Measurements from ENCODE around the gene RAB3C. TPM values are rescaled to one million over a fixed set of nuclear protein-coding genes. Genes with fewer than 3 reads are reported as not detected.

RAB3C gene
- total RNA-seq, 1 experiment from 2014 or later: not detected

DNA sequence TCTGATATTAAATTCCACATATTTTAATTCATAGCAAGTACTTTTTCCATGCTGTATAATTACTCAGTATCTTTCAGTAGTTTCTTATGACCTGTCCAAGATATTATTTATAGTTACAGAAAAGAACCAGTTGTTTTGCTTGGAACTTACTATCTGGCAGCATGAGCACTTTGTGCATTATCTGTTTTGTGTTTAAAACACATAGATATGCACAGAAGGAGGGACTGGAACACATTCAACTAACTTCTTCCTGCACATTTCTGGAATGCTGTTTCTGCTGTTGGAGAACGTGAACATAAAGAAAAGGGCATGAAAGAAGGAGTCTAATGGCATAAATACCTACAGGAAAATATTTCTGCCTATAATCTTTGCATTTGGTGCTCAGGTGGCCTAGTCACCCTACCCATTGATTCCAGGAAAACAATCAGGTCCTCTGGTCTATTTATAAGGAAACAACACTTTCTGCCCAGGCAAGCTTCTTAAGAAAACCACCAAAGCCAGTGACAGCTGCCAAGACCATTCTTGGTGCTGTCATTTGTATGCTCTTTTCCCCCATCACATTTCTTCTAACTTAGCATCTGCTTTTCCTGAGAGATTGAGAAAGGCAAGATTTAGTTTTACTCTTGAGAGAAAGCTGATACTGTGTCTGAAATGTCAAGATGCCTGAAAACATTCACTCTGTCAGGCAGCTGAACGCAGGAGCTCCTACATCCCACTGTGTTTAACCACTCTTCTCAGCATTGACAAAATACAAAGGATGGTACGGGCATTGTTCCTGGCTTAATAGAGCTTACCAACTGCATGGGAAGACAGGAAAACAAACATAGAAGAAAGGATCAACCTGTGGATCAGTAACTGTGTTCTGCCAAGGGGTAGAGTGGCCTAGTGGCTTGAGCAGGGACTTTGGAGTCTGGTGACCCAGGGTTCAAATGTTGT, 40.3 kb downstream of the RAB3C start:
- in situ Hi-C loops (cut with HindIII; ENCODE audit: low pct_unique_long_range_greater_than_20kb, low sequenced_read_pairs) (no loop called here), intact Hi-C loops (cut with micrococcal nuclease; ENCODE audit: unreplicated experiment) (no loop called here)
- Histone ChIP-seq H3K4me3 (ENCODE audit: low read depth in 2 of 2, low read length in 2 of 2) (no peak overlapping the region), H3K36me3 (ENCODE audit: control insufficient read depth, insufficient read depth, low read length) (no peaks in the 10 kb centered on the region), H3K27me3 (ENCODE audit: control insufficient read depth, insufficient read depth, low read length) (no peaks in the 10 kb centered on the region), H3K4me1 (ENCODE audit: control insufficient read depth, insufficient read depth, low read length) (no peaks in the 10 kb centered on the region), H3K9me3 (ENCODE audit: control insufficient read depth, insufficient read depth, low read depth, low read length) (no peaks in the 10 kb centered on the region), H3K27ac (ENCODE audit: low read length) (no peak overlapping the region)
- TF ChIP-seq, protein P1, sequence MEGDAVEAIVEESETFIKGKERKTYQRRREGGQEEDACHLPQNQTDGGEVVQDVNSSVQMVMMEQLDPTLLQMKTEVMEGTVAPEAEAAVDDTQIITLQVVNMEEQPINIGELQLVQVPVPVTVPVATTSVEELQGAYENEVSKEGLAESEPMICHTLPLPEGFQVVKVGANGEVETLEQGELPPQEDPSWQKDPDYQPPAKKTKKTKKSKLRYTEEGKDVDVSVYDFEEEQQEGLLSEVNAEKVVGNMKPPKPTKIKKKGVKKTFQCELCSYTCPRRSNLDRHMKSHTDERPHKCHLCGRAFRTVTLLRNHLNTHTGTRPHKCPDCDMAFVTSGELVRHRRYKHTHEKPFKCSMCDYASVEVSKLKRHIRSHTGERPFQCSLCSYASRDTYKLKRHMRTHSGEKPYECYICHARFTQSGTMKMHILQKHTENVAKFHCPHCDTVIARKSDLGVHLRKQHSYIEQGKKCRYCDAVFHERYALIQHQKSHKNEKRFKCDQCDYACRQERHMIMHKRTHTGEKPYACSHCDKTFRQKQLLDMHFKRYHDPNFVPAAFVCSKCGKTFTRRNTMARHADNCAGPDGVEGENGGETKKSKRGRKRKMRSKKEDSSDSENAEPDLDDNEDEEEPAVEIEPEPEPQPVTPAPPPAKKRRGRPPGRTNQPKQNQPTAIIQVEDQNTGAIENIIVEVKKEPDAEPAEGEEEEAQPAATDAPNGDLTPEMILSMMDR (IDR thresholded peaks at IDR 0.05): no peak
- no peak for TF ChIP-seq SIN3A (IDR thresholded peaks at IDR 0.05; ENCODE audit: borderline replicate concordance, insufficient read depth, low read depth, low read length)
- no peak for TF ChIP-seq POLR2AphosphoS5 (IDR thresholded peaks at IDR 0.05; ENCODE audit: low read depth, low read length)
- TF ChIP-seq TCF7L2 (IDR thresholded peaks at IDR 0.05; ENCODE audit: low read depth, low read length): no peak
- TF ChIP-seq, protein P2, sequence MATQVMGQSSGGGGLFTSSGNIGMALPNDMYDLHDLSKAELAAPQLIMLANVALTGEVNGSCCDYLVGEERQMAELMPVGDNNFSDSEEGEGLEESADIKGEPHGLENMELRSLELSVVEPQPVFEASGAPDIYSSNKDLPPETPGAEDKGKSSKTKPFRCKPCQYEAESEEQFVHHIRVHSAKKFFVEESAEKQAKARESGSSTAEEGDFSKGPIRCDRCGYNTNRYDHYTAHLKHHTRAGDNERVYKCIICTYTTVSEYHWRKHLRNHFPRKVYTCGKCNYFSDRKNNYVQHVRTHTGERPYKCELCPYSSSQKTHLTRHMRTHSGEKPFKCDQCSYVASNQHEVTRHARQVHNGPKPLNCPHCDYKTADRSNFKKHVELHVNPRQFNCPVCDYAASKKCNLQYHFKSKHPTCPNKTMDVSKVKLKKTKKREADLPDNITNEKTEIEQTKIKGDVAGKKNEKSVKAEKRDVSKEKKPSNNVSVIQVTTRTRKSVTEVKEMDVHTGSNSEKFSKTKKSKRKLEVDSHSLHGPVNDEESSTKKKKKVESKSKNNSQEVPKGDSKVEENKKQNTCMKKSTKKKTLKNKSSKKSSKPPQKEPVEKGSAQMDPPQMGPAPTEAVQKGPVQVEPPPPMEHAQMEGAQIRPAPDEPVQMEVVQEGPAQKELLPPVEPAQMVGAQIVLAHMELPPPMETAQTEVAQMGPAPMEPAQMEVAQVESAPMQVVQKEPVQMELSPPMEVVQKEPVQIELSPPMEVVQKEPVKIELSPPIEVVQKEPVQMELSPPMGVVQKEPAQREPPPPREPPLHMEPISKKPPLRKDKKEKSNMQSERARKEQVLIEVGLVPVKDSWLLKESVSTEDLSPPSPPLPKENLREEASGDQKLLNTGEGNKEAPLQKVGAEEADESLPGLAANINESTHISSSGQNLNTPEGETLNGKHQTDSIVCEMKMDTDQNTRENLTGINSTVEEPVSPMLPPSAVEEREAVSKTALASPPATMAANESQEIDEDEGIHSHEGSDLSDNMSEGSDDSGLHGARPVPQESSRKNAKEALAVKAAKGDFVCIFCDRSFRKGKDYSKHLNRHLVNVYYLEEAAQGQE (IDR thresholded peaks at IDR 0.05; ENCODE audit: insufficient read depth in 1 of 2, low read depth in 2 of 2, low read length in 1 of 2): no peak
- ATAC-seq (no peak), DNase-seq (ENCODE audit: low read depth, low spot score) (no peak)
- ChIA-PET CTCF (no interaction called here), POLR2A (no interaction called here)
- BruUV-seq (replicated peaks): no TSS peak

DNA sequence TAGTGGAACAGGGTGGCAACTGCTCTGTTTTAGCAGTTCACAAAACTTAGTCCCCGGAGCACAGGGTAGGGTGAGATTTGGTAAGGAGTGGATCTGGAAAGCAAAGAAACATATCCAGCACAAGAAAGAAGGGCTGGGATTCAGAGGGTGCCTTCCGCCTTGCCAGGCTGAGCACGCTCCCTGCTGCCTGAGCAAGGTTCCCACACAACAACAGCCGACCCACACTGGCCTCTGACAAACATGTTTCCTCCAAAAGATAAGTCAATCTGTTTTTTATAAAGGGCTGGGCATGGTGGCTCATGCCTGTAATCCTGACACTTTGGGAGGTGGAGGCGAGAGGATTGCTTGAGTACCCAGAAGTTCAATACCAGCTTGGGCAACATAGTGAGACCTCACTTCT, 45.8 kb downstream of the RAB3C start:
- DNase-seq (ENCODE audit: low read depth, low spot score) (no peak), ATAC-seq (no peak)
- POLR2A ChIA-PET: no interaction called here
- intact Hi-C loops (cut with micrococcal nuclease; ENCODE audit: unreplicated experiment) (no loop called here), in situ Hi-C loops (cut with HindIII; ENCODE audit: low pct_unique_long_range_greater_than_20kb, low sequenced_read_pairs) (no loop called here)
- H3K27ac ChIP-seq (ENCODE audit: low read length): no peak overlapping the region
- no peak overlapping the region for H3K4me3 ChIP-seq (ENCODE audit: low read depth in 2 of 2, low read length in 2 of 2)
- CTCF ChIA-PET: no interaction called here
- no peaks in the 10 kb centered on the region for H3K9me3 ChIP-seq (ENCODE audit: control insufficient read depth, insufficient read depth, low read depth, low read length)
- H3K36me3 ChIP-seq (ENCODE audit: control insufficient read depth, insufficient read depth, low read length): no peaks in the 10 kb centered on the region
- no peaks in the 10 kb centered on the region for H3K27me3 ChIP-seq (ENCODE audit: control insufficient read depth, insufficient read depth, low read length)
- TF ChIP-seq, protein P1 (IDR thresholded peaks at IDR 0.05): no peak
- TF ChIP-seq, protein P2 (IDR thresholded peaks at IDR 0.05; ENCODE audit: insufficient read depth in 1 of 2, low read depth in 2 of 2, low read length in 1 of 2): no peak
- no peak for TF ChIP-seq POLR2AphosphoS5 (IDR thresholded peaks at IDR 0.05; ENCODE audit: low read depth, low read length)
- no peak for TF ChIP-seq SIN3A (IDR thresholded peaks at IDR 0.05; ENCODE audit: borderline replicate concordance, insufficient read depth, low read depth, low read length)
- no peak for TF ChIP-seq TCF7L2 (IDR thresholded peaks at IDR 0.05; ENCODE audit: low read depth, low read length)
- H3K4me1 ChIP-seq (ENCODE audit: control insufficient read depth, insufficient read depth, low read length): no peaks in the 10 kb centered on the region
- no TSS peak for BruUV-seq (replicated peaks)

All from Panc1 (cell line).